ENCODE data around the gene PRAMEF20.

- TF ChIP-seq, protein P1, sequence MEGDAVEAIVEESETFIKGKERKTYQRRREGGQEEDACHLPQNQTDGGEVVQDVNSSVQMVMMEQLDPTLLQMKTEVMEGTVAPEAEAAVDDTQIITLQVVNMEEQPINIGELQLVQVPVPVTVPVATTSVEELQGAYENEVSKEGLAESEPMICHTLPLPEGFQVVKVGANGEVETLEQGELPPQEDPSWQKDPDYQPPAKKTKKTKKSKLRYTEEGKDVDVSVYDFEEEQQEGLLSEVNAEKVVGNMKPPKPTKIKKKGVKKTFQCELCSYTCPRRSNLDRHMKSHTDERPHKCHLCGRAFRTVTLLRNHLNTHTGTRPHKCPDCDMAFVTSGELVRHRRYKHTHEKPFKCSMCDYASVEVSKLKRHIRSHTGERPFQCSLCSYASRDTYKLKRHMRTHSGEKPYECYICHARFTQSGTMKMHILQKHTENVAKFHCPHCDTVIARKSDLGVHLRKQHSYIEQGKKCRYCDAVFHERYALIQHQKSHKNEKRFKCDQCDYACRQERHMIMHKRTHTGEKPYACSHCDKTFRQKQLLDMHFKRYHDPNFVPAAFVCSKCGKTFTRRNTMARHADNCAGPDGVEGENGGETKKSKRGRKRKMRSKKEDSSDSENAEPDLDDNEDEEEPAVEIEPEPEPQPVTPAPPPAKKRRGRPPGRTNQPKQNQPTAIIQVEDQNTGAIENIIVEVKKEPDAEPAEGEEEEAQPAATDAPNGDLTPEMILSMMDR (IDR thresholded peaks at IDR 0.05) = no peak
- no peak for TF ChIP-seq POLR2A (IDR thresholded peaks at IDR 0.05)
These were observed 46.8 kb downstream of the PRAMEF20 start for GRCh38 chr1:13456904-13457532.

All from body of pancreas (tissue), 4 donors.